A673 (cell line): ENCODE results near the gene ATRNL1. TPM values are rescaled to one million over a fixed set of nuclear protein-coding genes. Genes with fewer than 3 reads are reported as not detected.

Experiments
- BruUV-seq: library from RNA; stranded (reverse); fragments of 400-500 nt; replicated peaks from 2 replicates; lab custom pipeline; 2021; lab: Mats Ljungman, UMichigan
- CTCF ChIA-PET: fragments of 300-600 bp; sonication (Branson Sonifier 250); formaldehyde crosslinking; loops from one replicate; lab custom pipeline; 2022; ENCODE audit warnings: antibody characterized with exemption; lab: Charles Lee
- POLR2A ChIA-PET: fragments of 300-600 bp; sonication (Branson Sonifier 250); formaldehyde crosslinking; loops from one replicate; lab custom pipeline; 2022; ENCODE audit warnings: antibody characterized with exemption; ENCODE audit not compliant: low non-redundant PET; lab: Charles Lee
- DNase-seq: peaks from one replicate; pipeline ENCODE4 v3.0.0-alpha.2; 2015; ENCODE audit warnings: low spot score
- H3K27ac ChIP-seq: fragments of 200-600 bp; sonication (generic); 2 replicates; pipeline ENCODE4 v1.5.1; 2016; ENCODE audit warnings: mixed run types, low read depth, mild to moderate bottlenecking, mixed read lengths, antibody characterized with exemption, low read length; ENCODE audit not compliant: poor library complexity, severe bottlenecking
- H3K27me3 ChIP-seq: fragments of 200-600 bp; sonication (generic); replicated peaks from 2 replicates; pipeline ENCODE4 v1.6.1; 2017; ENCODE audit warnings: mixed run types, low read depth, mild to moderate bottlenecking, mixed read lengths, antibody characterized with exemption, low read length; ENCODE audit not compliant: insufficient read depth, poor library complexity
- H3K36me3 ChIP-seq: fragments of 200-600 bp; sonication (generic); 2 replicates; pipeline ENCODE4 v1.6.1; 2016; ENCODE audit warnings: mixed run types, mild to moderate bottlenecking, mixed read lengths, antibody characterized with exemption, low read length; ENCODE audit not compliant: insufficient read depth, poor library complexity, severe bottlenecking
- H3K4me1 ChIP-seq: fragments of 200-600 bp; sonication (generic); 2 replicates; pipeline ENCODE4 v1.6.1; 2017; ENCODE audit warnings: mixed run types, mild to moderate bottlenecking, mixed read lengths, antibody characterized with exemption, low read length; ENCODE audit not compliant: insufficient read depth, poor library complexity, severe bottlenecking
- H3K4me3 ChIP-seq: fragments of 200-600 bp; sonication (generic); 2 replicates; pipeline ENCODE4 v1.5.1; 2016; ENCODE audit warnings: low read depth, mixed run types, mild to moderate bottlenecking, mixed read lengths, low read length; ENCODE audit not compliant: poor library complexity, severe bottlenecking
- H3K9me3 ChIP-seq: fragments of 200-600 bp; sonication (generic); 2 replicates; pipeline ENCODE4 v1.6.1; 2016; ENCODE audit warnings: mixed run types, low read depth, mild to moderate bottlenecking, mixed read lengths, antibody characterized with exemption, low read length; ENCODE audit not compliant: poor library complexity, severe bottlenecking
- CTCF ChIP-seq: fragments of 300-800, 200-600 bp; sonication (generic); conservative IDR thresholded peaks from 2 replicates; pipeline ENCODE4 v1.5.1; 2017; ENCODE audit warnings: low read depth, mild to moderate bottlenecking, antibody characterized with exemption, low read length, moderate library complexity, mixed read lengths
- EZH2 ChIP-seq: fragments of 200-600 bp; sonication (generic); IDR thresholded peaks from 2 replicates; pipeline ENCODE4 v1.6.1; 2017; ENCODE audit warnings: borderline replicate concordance, low read depth, mild to moderate bottlenecking, mixed read lengths, antibody characterized with exemption, low read length; ENCODE audit not compliant: poor library complexity, severe bottlenecking
- intact Hi-C: fragments of 100-400 bp; cut with micrococcal nuclease; formaldehyde crosslinking; loops from one replicate; pipeline ENCODE4 v1.10.0; 2022; ENCODE audit not compliant: unreplicated experiment
- total RNA-seq: library from RNA; stranded (reverse); gene quantifications from 2 replicates; pipeline ENCODE4 v1.2.3, GENCODE V29; 2021

Gene ATRNL1
- total RNA-seq, 1 experiment from 2014 or later = 3.0 TPM

- Histone ChIP-seq H3K9me3 (no peaks in the 10 kb centered on the region), H3K4me3 (peak overlapping the region; percentile 69), H3K4me1 (peaks cover 5% of the 10 kb centered on the region), H3K27me3 (peaks cover 56% of the 10 kb centered on the region), H3K36me3 (no peaks in the 10 kb centered on the region), H3K27ac (no peak overlapping the region)
- intact Hi-C loops = loop anchor here (5.0 kb wide), 1 partner anchor 155 kb away; the partner anchor contains the start of gene TRUB1
- POLR2A ChIA-PET = no interaction called here
- no TSS peak for BruUV-seq
- DNase-seq = peak; percentile 26
- TF ChIP-seq EZH2 (no peak), CTCF (no peak)
- CTCF ChIA-PET = no interaction called here
Measured at GRCh38 chr10:115092258-115092554, 959 bp upstream of the ATRNL1 start.

DNA sequence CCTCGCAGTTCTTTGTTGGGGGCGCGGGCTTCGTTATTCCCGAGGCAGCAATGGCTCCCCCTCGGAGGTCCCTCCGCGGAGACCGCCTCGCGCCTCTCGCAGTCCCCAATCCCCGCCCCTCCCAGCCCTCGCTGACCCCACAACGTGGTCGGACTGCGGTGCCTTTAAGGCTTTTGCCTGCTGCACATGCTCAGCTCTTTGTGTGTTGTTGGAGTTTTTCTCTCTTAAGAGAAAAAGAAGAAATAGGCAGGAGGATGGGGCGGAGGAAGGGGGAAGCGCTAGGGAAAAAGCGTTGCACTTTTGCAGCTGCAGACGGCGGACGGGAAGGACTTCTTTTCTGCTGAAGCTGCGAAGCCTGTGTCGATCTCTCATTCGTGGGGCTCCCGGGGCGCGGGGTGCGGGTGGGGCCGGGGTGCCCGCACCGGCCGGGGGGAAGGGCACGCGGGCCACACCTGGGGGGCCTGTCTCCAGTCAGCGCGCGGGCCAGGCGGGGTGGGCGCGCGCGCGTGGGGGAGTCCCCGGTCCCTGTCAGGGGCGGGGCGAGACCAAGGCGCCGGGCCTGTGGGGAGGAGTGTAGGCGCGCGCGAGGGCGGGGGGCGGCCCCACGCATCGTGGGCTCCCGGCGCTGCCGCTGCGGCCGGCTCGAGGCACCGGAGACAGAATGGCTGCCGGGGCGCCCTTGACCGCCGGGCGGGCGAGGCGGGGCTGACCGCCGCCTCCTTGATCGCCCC, 445 bp upstream of the ATRNL1 start:
- peaks cover 56% of the 10 kb centered on the region for H3K27me3 ChIP-seq
- no peaks in the 10 kb centered on the region for H3K36me3 ChIP-seq
- no peaks in the 10 kb centered on the region for H3K9me3 ChIP-seq
- BruUV-seq = no TSS peak
- peak overlapping the region; percentile 69 for H3K4me3 ChIP-seq
- intact Hi-C loops = loop anchor here (5.0 kb wide), 1 partner anchor 155 kb away; the partner anchor contains the start of gene TRUB1
- peak overlapping the region; percentile 42 for H3K27ac ChIP-seq
- CTCF ChIA-PET = no interaction called here
- H3K4me1 ChIP-seq = peaks cover 5% of the 10 kb centered on the region
- no peak for TF ChIP-seq CTCF
- TF ChIP-seq EZH2 = no peak
- POLR2A ChIA-PET = no interaction called here
- peak; percentile 49 for DNase-seq

GRCh38 chr10:115093776-115094408, 727 bp downstream of the ATRNL1 start:
- intact Hi-C loops = loop anchor here (5.0 kb wide), 1 partner anchor 157 kb away; the partner anchor contains the start of gene TRUB1
- peaks cover 53% of the 10 kb centered on the region for H3K27me3 ChIP-seq
- peak overlapping the region; percentile 69 for H3K4me3 ChIP-seq
- H3K4me1 ChIP-seq = peaks cover 5% of the 10 kb centered on the region
- TF ChIP-seq EZH2 (peak; percentile 49), CTCF (no peak)
- no peak for DNase-seq
- ChIA-PET CTCF (no interaction called here), POLR2A (no interaction called here)
- H3K27ac ChIP-seq = no peak overlapping the region
- BruUV-seq = no TSS peak
- no peaks in the 10 kb centered on the region for H3K9me3 ChIP-seq
- no peaks in the 10 kb centered on the region for H3K36me3 ChIP-seq
